Measurements from ENCODE around the gene COX5A.

- TF ChIP-seq POLR2AphosphoS5 (IDR thresholded peaks at IDR 0.05; ENCODE audit: low read depth, low read length) (no peak), REST (IDR thresholded peaks at IDR 0.05; ENCODE audit: insufficient read depth in 1 of 2, low read depth in 2 of 2, low read length in 2 of 2) (no peak), FOXP2 (optimal IDR thresholded peaks at IDR 0.05; ENCODE audit: borderline replicate concordance, extremely low read depth, extremely low read length, insufficient read depth) (no peak)
These were observed 47.3 kb downstream of the COX5A start for GRCh38 chr15:74890665-74890960.

Data from PFSK-1 (cell line).